AG04450 (cell line): ENCODE measurements around the gene TAF4B. TPM values are rescaled to one million over a fixed set of nuclear protein-coding genes. Genes with fewer than 3 reads are reported as not detected.

ENCODE experiments used
- CTCF ChIA-PET: fragments of 300-600, 350-600 bp; formaldehyde crosslinking; extraction: SDS; loops from one replicate; lab custom pipeline; 2022; ENCODE audit warnings: antibody characterized with exemption, inconsistent platforms; lab: Charles Lee
- POLR2A ChIA-PET: fragments of 350-600 bp; formaldehyde crosslinking; extraction: SDS; loops from one replicate; lab custom pipeline; 2021; ENCODE audit warnings: antibody characterized with exemption, inconsistent platforms; lab: Yijun Ruan, JAX
- DNase-seq: peaks from one replicate; pipeline ENCODE4 v3.0.0-alpha.2; 2011; ENCODE audit warnings: low read depth, low spot score
- H3K27ac ChIP-seq: one replicate; pipeline ENCODE4 v1.5.1; 2012; ENCODE audit warnings: low read depth, low read length, control low read depth
- H3K27me3 ChIP-seq: one replicate; pipeline ENCODE4 v1.6.0; 2012; ENCODE audit warnings: low read length; ENCODE audit not compliant: control insufficient read depth, insufficient read depth
- H3K4me3 ChIP-seq: 2 replicates; pipeline ENCODE4 v1.5.1; 2011; ENCODE audit warnings: mild to moderate bottlenecking, low read depth, low read length, control low read depth
- H3K9me3 ChIP-seq: 2 replicates; pipeline ENCODE4 v1.5.1; 2012; ENCODE audit warnings: low read length; ENCODE audit not compliant: control insufficient read depth, insufficient read depth
- polyA plus RNA-seq: library from polyadenylated mRNA; depleted of rRNA; stranded (reverse); fragments of >200 nt; gene quantifications from 2 replicates; pipeline ENCODE4 v1.2.3, GENCODE V29; 2011
- TF ChIP-seq, protein P1 (sequence below): IDR thresholded peaks from 2 replicates; pipeline ENCODE4 v1.5.1; 2011; ENCODE audit warnings: low read depth, low read length, control low read depth, inconsistent platforms

TAF4B gene
- polyA plus RNA-seq, 1 experiment, result 0.40 TPM

DNA sequence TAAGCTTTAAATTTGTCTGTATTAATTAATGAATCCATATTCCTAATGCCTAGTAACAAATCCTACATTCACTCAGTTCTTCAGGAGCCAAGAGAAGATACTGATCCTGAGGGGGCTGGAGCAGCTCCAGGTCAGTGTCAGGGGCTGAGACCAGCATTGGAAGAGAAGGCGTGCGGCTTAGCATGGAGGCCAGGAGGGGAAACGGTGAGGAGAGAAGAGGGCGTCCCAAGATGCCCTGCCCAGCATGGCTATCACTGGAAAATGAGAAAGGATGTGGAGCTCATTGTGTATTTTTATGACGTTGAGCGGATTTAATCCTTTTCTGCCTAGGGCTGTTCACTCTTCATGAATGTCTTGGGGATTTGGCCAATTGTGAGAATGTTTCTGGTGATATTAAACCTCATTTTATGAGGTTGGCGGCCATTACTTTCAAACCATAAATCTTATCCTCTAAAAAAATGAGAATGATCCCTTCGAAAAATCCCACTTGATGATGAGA lies 190.5 kb downstream of the TAF4B start:
- Histone ChIP-seq H3K27ac (no peak overlapping the region), H3K4me3 (no peak overlapping the region), H3K9me3 (no peaks in the 10 kb centered on the region), H3K27me3 (peaks cover 2% of the 10 kb centered on the region)
- TF ChIP-seq, protein P1, sequence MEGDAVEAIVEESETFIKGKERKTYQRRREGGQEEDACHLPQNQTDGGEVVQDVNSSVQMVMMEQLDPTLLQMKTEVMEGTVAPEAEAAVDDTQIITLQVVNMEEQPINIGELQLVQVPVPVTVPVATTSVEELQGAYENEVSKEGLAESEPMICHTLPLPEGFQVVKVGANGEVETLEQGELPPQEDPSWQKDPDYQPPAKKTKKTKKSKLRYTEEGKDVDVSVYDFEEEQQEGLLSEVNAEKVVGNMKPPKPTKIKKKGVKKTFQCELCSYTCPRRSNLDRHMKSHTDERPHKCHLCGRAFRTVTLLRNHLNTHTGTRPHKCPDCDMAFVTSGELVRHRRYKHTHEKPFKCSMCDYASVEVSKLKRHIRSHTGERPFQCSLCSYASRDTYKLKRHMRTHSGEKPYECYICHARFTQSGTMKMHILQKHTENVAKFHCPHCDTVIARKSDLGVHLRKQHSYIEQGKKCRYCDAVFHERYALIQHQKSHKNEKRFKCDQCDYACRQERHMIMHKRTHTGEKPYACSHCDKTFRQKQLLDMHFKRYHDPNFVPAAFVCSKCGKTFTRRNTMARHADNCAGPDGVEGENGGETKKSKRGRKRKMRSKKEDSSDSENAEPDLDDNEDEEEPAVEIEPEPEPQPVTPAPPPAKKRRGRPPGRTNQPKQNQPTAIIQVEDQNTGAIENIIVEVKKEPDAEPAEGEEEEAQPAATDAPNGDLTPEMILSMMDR, result no peak
- CTCF ChIA-PET, result no interaction called here
- DNase-seq, result no peak
- POLR2A ChIA-PET, result no interaction called here

DNA sequence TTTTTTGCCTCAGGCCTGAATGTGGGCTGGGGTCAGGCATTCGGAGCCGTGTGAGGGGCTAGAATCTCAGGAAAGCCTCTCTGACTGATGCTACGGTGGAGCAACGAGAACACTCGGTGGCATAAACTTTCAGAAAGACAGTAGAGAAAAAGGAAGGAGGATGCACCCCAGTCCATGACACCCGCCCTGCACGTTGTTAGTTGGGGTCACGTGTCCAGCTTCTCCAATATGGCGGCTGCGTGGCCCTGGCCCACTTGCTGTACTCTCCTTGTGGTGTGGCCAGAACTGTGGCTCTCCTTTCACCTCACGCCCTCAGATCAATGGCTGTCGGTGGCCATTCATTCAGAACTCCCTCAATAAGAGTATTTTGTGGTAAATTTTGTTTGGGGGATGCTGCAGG lies 190.9 kb downstream of the TAF4B start:
- ChIA-PET CTCF (no interaction called here), POLR2A (no interaction called here)
- H3K27me3 ChIP-seq, result peaks cover 2% of the 10 kb centered on the region
- no peak overlapping the region for H3K27ac ChIP-seq
- DNase-seq, result no peak
- no peaks in the 10 kb centered on the region for H3K9me3 ChIP-seq
- H3K4me3 ChIP-seq, result no peak overlapping the region
- TF ChIP-seq, protein P1, result no peak

DNA sequence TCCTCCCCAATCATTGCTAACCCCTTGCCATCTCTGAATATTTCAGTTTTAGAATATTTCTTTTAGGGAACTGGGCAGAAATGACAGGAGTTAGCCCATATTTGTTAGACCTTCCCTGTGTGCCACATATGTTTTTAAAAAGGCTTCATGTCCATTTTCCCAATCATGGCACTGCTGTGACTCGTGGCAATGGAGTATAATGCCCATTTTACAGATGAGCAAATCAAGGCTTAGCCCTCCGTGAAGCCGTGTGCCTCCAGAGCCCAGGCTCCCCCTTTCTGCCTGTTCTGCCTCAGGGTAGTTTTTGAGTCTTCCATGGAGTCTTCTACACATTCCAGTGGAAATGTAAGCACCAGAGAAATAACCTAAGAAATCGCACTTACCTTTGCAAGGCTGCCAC lies 192.0 kb downstream of the TAF4B start:
- H3K9me3 ChIP-seq, result no peaks in the 10 kb centered on the region
- no peak overlapping the region for H3K27ac ChIP-seq
- DNase-seq, result no peak
- no peak overlapping the region for H3K4me3 ChIP-seq
- ChIA-PET POLR2A (no interaction called here), CTCF (no interaction called here)
- TF ChIP-seq, protein P1, result no peak
- H3K27me3 ChIP-seq, result peaks cover 9% of the 10 kb centered on the region

DNA sequence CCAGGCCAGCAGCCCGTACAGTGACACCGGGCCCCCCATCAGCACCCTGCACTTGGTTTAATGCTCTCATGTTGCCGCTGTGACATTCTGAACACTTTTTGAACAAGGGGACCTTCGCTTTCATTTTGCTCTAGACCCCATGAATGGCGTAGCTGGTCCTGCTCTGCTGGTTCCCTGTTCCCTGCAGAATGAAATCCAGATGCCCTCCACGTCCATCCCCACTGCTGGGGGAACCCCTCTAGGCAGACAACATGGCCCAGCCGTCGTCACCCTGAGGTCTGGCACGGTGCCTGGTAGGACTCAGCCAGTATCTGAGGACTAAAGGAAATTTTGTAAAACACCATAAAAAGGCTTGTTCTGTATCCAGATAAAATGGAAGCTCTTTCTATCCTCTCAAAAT lies 193.5 kb downstream of the TAF4B start:
- no peak overlapping the region for H3K27ac ChIP-seq
- no peak overlapping the region for H3K4me3 ChIP-seq
- DNase-seq, result no peak
- ChIA-PET CTCF (interaction anchor here (0.7 kb wide), 1 partner anchor 127 kb away, joined by 3 read pairs; no protein-coding TSS in a partner anchor), POLR2A (no interaction called here)
- TF ChIP-seq, protein P1, result no peak
- no peaks in the 10 kb centered on the region for H3K9me3 ChIP-seq
- H3K27me3 ChIP-seq, result peaks cover 9% of the 10 kb centered on the region

DNA sequence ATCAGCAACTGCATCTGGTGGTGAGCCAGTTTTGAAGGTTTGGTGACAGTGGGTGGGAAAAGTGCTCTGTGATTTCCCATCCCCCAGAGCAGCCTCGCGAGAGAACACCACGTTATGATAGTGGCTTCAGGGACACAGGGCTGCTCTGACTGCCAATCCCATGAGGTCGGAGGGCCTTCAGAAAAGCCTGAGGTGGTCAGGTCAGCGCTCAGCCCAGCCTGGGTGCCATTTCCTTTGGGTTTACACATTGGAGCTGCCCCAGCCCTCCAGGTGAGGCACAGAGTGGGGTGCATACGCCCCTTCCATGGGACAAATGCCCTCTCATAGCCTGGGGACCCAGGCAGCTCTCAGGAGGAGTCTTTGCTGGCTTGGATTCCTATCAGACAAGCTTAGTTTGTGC lies 195.3 kb downstream of the TAF4B start:
- CTCF ChIA-PET, result no interaction called here
- H3K9me3 ChIP-seq, result no peaks in the 10 kb centered on the region
- POLR2A ChIA-PET, result interaction anchor here (0.5 kb wide), 1 partner anchor 188 kb away, joined by 3 read pairs; no protein-coding TSS in a partner anchor

More for the DNA sequence above, 195.3 kb downstream of the TAF4B start:
- Histone ChIP-seq H3K27ac (no peak overlapping the region), H3K27me3 (peaks cover 6% of the 10 kb centered on the region), H3K4me3 (no peak overlapping the region)
- TF ChIP-seq, protein P1, result no peak
- DNase-seq, result no peak
